Measurements from ENCODE around the gene AP3S1. TPM values are rescaled to one million over a fixed set of nuclear protein-coding genes. Genes with fewer than 3 reads are reported as not detected.
"Not testable (repeated sequence)": the region's sequence is repeated elsewhere in the genome, so short reads cannot be mapped to it uniquely, and the experiment has no call there.

AP3S1 gene
- 10 to 100 TPM; 85.7 to 87.6 TPM for total RNA-seq

DNA sequence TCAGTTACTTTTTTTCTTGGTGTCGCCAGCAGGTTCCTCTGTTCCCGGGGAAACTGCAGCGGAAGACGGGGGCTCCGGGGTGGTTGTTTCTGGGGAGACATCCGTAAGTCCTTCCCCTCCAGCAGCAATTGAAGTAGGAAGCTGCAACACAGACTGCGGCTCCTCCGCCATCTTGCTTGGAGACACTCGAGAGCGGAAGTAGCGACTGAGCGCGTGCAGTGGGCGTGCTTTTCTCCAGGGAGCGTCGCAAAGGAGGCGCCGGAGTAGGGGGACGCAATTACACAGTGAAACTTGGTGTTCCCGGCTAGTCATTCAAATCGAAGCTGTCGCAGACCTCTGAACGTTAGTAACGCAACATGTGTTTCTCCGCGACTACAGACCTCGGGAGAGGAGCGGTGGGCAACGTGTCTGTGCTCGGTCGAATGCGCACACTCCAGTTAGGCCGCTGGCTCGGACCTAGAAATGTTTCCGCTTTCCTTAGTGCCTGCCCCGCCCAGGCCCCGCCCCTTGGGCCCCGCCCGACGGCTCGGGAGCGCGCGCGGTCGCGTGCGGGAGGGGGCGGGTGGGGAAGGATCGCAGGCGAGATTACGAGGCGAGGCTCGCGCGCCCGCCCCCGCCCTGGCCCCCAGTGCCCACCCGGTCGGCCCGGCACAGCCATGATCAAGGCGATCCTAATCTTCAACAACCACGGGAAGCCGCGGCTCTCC, at the start of gene AP3S1, which contains the start of gene ATG12:
Gene AP3S1, plus strand, starts transcription at position 554 of the 707 bp plus-strand sequence. Its CDS starts 103 bp downstream, at position 657.
Gene ATG12, minus strand, starts transcription at position 184 of the 707 bp plus-strand sequence. Its CDS starts 13 bp downstream, at position 171.
- Mint-ChIP-seq H3K9me3 (no peaks in the 10 kb centered on the region), H3K36me3 (peaks cover 13% of the 10 kb centered on the region), H3K4me1 (ENCODE audit: low read depth) (peaks cover 49% of the 10 kb centered on the region), H3K4me3 (peak within 1 kb of the TSS; percentile 95), H3K27me3 (no peaks in the 10 kb centered on the region), H3K27ac (peak within 1 kb of the TSS; percentile 100)
- intact Hi-C loops (cut with micrococcal nuclease), result loop anchor here (1.0 to 5.0 kb wide), 7 partner anchors 15 to 674 kb away; partner anchors contain the start of genes CCDC112, COMMD10, FEM1C and PGGT1B
- DNase-seq, result peak; percentile 93
- ChIA-PET POLR2A (interaction anchor here (0.6 to 2.4 kb wide), 6 partner anchors 9 to 298 kb away, joined by 3 to 7 read pairs (median 4); partner anchors contain the start of gene FEM1C), CTCF (interaction anchor here (0.9 to 1.5 kb wide), 3 partner anchors 32 to 227 kb away, joined by 3 to 8 read pairs (median 5); no protein-coding TSS in a partner anchor)

DNA sequence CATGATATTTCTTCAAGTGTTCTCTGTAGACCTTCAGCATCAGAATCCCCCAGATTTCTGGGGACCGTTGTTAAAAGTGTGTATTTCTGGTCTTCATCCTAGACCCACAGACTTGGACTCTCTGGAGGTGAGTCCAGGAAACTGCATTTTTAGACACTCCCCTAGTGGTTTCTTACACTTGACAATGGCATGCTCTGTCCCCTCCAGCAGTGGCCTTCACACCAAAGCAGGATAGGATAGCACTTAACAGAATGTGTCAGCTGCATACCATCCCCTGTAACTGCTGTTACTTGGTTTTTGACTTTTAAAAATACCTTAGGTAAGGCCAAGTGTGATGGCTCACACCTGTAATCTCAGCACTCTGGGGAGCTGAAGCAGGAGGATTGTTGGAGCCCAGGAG, 46.0 kb upstream of the AP3S1 start:
- POLR2A ChIA-PET, result no interaction called here
- CTCF ChIA-PET, result no interaction called here
- Mint-ChIP-seq H3K27ac (no peak overlapping the region), H3K9me3 (no peaks in the 10 kb centered on the region), H3K4me1 (ENCODE audit: low read depth) (no peaks in the 10 kb centered on the region), H3K4me3 (no peak overlapping the region), H3K36me3 (no peaks in the 10 kb centered on the region), H3K27me3 (peaks cover 18% of the 10 kb centered on the region)
- intact Hi-C loops (cut with micrococcal nuclease), result no loop called here
- no peak for DNase-seq

- Mint-ChIP-seq H3K4me1 (ENCODE audit: low read depth) (no peaks in the 10 kb centered on the region), H3K4me3 (no peak overlapping the region), H3K9me3 (no peaks in the 10 kb centered on the region), H3K27me3 (peaks cover 11% of the 10 kb centered on the region), H3K27ac (no peak overlapping the region), H3K36me3 (no peaks in the 10 kb centered on the region)
- intact Hi-C loops (cut with micrococcal nuclease), result no loop called here
- no peak for DNase-seq
- ChIA-PET POLR2A (no interaction called here), CTCF (no interaction called here)
Measured at GRCh38 chr5:115796656-115797055, 45.1 kb upstream of the AP3S1 start.

DNA sequence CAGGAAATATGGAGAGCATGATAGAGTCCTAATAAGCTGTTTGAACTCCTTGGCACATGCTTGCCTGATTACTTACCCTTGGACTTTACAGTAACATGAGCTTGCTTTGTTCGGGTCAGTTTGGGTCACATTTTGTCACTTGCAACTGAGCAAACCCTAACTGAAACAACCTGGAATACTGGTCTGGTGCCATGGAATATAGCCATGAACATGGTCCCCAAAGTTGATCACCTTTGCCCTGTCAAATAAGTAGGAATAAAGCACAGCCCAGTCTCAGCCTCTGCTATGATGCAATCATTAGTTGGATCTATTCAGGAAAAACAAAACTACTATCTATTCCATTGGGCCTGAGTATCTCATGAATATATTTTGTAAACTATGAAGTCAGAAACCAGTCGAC, 43.5 kb upstream of the AP3S1 start:
- ChIA-PET POLR2A (no interaction called here), CTCF (interaction anchor here (0.7 to 1.3 kb wide), 2 partner anchors 10 to 20 kb away, joined by 3 to 4 read pairs; no protein-coding TSS in a partner anchor)
- Mint-ChIP-seq H3K36me3 (no peaks in the 10 kb centered on the region), H3K9me3 (no peaks in the 10 kb centered on the region), H3K4me3 (no peak overlapping the region), H3K27me3 (peaks cover 4% of the 10 kb centered on the region), H3K4me1 (ENCODE audit: low read depth) (no peaks in the 10 kb centered on the region), H3K27ac (no peak overlapping the region)
- intact Hi-C loops (cut with micrococcal nuclease), result no loop called here
- no peak for DNase-seq

GRCh38 chr5:115800108-115800507, 41.6 kb upstream of the AP3S1 start:
- no peak for DNase-seq
- peaks cover 2% of the 10 kb centered on the region for H3K27me3 Mint-ChIP-seq
- H3K36me3 Mint-ChIP-seq, result no peaks in the 10 kb centered on the region
- no peaks in the 10 kb centered on the region for H3K4me1 Mint-ChIP-seq (ENCODE audit: low read depth)
- CTCF ChIA-PET, result interaction anchor here (0.8 kb wide), 1 partner anchor 165 kb away, joined by 5 read pairs; no protein-coding TSS in a partner anchor
- H3K9me3 Mint-ChIP-seq, result no peaks in the 10 kb centered on the region
- intact Hi-C loops (cut with micrococcal nuclease), result no loop called here
- POLR2A ChIA-PET, result no interaction called here
- no peak overlapping the region for H3K27ac Mint-ChIP-seq
- H3K4me3 Mint-ChIP-seq, result no peak overlapping the region

DNA sequence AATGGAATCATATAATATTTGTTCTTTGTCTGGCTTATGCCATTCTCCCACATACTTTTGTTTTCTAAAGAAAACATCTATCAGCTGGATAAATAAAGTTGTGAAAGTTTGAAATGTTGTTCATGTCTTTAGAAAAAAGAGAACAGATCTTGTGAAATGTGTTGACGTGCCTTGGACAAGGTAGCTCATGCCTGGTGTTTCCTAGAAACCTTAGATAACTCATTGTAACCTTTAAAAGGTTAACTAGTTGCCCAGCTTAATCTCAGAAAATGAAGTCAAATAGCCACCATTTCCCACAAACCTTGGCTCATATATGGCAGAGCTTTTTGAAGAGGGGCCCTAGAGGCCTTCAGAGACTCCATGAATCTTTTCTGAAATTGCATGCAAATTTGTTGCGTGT, 40.6 kb upstream of the AP3S1 start:
- no peak overlapping the region for H3K27ac Mint-ChIP-seq
- H3K4me3 Mint-ChIP-seq, result no peak overlapping the region
- H3K4me1 Mint-ChIP-seq (ENCODE audit: low read depth), result no peaks in the 10 kb centered on the region
- ChIA-PET POLR2A (no interaction called here), CTCF (no interaction called here)
- DNase-seq, result no peak
- peaks cover 2% of the 10 kb centered on the region for H3K27me3 Mint-ChIP-seq
- H3K9me3 Mint-ChIP-seq, result no peaks in the 10 kb centered on the region
- intact Hi-C loops (cut with micrococcal nuclease), result no loop called here
- H3K36me3 Mint-ChIP-seq, result no peaks in the 10 kb centered on the region

DNA sequence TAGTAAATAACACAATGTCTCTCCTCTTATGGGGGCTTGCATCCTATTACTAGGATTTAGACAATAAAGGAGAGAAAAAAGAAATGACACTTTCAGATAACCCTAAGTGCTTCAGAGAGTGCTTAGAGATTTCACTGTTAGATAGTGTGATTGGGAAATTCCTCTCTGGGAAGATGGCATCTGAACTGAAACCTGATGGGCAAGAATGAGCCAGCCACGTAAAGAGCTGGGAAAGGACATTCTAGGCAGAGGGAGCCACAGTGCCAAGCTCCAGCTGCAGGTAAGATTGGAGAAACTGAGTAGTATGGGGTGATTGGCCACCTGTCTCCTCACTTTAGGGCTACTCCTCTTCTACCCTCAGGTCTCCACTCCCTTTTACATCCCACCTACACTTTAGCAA, 39.8 kb upstream of the AP3S1 start:
- Mint-ChIP-seq H3K36me3 (no peaks in the 10 kb centered on the region), H3K27me3 (peaks cover 2% of the 10 kb centered on the region), H3K27ac (no peak overlapping the region), H3K9me3 (no peaks in the 10 kb centered on the region), H3K4me3 (no peak overlapping the region), H3K4me1 (ENCODE audit: low read depth) (no peaks in the 10 kb centered on the region)
- no peak for DNase-seq
- POLR2A ChIA-PET, result no interaction called here
- CTCF ChIA-PET, result no interaction called here
- intact Hi-C loops (cut with micrococcal nuclease), result no loop called here

DNA sequence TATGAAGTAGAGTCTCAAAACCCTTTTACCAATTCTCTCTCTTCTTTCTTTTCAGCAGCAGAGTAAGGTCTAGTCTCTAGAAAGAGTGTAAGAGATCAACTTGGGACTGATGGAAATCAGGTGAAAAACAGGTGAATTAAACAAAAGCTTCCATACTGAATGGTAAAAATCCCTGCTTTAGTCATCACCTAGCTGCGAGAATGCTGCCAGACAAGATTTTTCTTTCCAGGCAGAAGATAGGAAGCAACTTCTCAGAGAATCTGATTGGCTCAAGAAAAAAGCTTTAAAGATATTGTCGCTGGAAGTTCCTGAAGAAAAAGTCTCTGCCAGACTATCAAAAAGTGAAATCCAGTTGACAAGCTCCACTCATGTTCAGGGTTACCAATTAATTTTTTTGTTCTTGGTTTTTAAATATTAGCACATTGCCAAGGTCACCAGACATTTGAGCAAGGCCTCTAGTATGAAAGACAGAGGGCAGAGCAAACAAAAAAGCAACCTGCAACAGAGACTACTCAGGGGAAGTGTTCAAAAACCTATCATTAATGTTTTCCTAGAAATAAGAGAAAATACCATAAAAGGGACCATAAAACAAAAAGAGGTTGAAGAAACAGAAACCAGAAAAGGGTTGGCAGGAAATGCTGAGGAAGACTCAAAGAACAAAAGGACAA, 34.6 kb upstream of the AP3S1 start:
- Mint-ChIP-seq H3K9me3 (no peaks in the 10 kb centered on the region), H3K36me3 (no peaks in the 10 kb centered on the region), H3K4me3 (no peak overlapping the region), H3K27ac (no peak overlapping the region), H3K4me1 (ENCODE audit: low read depth) (peaks cover 6% of the 10 kb centered on the region), H3K27me3 (peaks cover 6% of the 10 kb centered on the region)
- POLR2A ChIA-PET, result no interaction called here
- intact Hi-C loops (cut with micrococcal nuclease), result no loop called here
- DNase-seq, result no peak
- CTCF ChIA-PET, result no interaction called here

- no peaks in the 10 kb centered on the region for H3K9me3 Mint-ChIP-seq
- H3K4me3 Mint-ChIP-seq, result no peak overlapping the region
- ChIA-PET POLR2A (no interaction called here), CTCF (no interaction called here)
- H3K27ac Mint-ChIP-seq, result no peak overlapping the region
- no peaks in the 10 kb centered on the region for H3K36me3 Mint-ChIP-seq
- H3K4me1 Mint-ChIP-seq (ENCODE audit: low read depth), result peaks cover 6% of the 10 kb centered on the region
- peaks cover 9% of the 10 kb centered on the region for H3K27me3 Mint-ChIP-seq
- DNase-seq, result no peak
- intact Hi-C loops (cut with micrococcal nuclease), result no loop called here
Measured at GRCh38 chr5:115807654-115808052, 34.1 kb upstream of the AP3S1 start.

GRCh38 chr5:115808066-115808465, 33.7 kb upstream of the AP3S1 start:
- H3K36me3 Mint-ChIP-seq; CTCF ChIA-PET; POLR2A ChIA-PET; DNase-seq; intact Hi-C loops (cut with micrococcal nuclease); H3K9me3 Mint-ChIP-seq; H3K4me3 Mint-ChIP-seq; H3K4me1 Mint-ChIP-seq (ENCODE audit: low read depth); H3K27ac Mint-ChIP-seq: not testable (repeated sequence)
- H3K27me3 Mint-ChIP-seq, result peaks cover 11% of the 10 kb centered on the region

DNA sequence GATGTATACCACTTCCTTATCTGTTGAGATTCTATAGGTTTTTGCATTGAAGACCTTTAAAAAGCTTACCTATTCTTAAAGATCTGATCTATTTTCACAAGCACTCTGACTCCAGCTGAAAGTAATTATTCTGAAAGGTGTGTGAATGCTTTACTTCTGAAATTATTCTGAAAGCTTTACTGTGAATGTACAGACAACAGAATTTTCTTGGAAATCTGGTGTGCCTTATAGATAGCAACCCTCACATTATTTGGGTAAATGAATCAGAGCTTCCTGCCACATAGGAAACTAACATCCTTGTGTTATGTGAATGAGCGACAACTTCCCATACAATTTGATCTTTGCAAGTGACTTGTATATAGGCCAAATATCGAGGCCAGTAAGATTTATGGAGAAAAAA, 31.8 kb upstream of the AP3S1 start:
- no peaks in the 10 kb centered on the region for H3K36me3 Mint-ChIP-seq
- POLR2A ChIA-PET, result no interaction called here
- H3K4me3 Mint-ChIP-seq, result no peak overlapping the region
- intact Hi-C loops (cut with micrococcal nuclease), result loop anchor here (5.0 kb wide), 1 partner anchor 73 kb away; no protein-coding TSS in a partner anchor
- CTCF ChIA-PET, result no interaction called here
- H3K27ac Mint-ChIP-seq, result no peak overlapping the region
- H3K4me1 Mint-ChIP-seq (ENCODE audit: low read depth), result peaks cover 9% of the 10 kb centered on the region
- no peaks in the 10 kb centered on the region for H3K9me3 Mint-ChIP-seq
- DNase-seq, result no peak
- peaks cover 28% of the 10 kb centered on the region for H3K27me3 Mint-ChIP-seq

- ChIA-PET CTCF (no interaction called here), POLR2A (no interaction called here)
- DNase-seq, result no peak
- H3K27ac Mint-ChIP-seq, result no peak overlapping the region
- no peaks in the 10 kb centered on the region for H3K36me3 Mint-ChIP-seq
- intact Hi-C loops (cut with micrococcal nuclease), result loop anchor here (5.0 kb wide), 1 partner anchor 73 kb away; no protein-coding TSS in a partner anchor
- no peak overlapping the region for H3K4me3 Mint-ChIP-seq
- peaks cover 36% of the 10 kb centered on the region for H3K27me3 Mint-ChIP-seq
- H3K4me1 Mint-ChIP-seq (ENCODE audit: low read depth), result peaks cover 17% of the 10 kb centered on the region
- H3K9me3 Mint-ChIP-seq, result no peaks in the 10 kb centered on the region
Measured at GRCh38 chr5:115810761-115811160, 31.0 kb upstream of the AP3S1 start.
